ENCODE measurements around the gene THNSL1.

The THNSL1 gene

GRCh38 chr10:25061125-25061524 is 44.7 kb downstream of the THNSL1 start:
- DNase-seq (ENCODE audit: low spot score), result no peak

DNA sequence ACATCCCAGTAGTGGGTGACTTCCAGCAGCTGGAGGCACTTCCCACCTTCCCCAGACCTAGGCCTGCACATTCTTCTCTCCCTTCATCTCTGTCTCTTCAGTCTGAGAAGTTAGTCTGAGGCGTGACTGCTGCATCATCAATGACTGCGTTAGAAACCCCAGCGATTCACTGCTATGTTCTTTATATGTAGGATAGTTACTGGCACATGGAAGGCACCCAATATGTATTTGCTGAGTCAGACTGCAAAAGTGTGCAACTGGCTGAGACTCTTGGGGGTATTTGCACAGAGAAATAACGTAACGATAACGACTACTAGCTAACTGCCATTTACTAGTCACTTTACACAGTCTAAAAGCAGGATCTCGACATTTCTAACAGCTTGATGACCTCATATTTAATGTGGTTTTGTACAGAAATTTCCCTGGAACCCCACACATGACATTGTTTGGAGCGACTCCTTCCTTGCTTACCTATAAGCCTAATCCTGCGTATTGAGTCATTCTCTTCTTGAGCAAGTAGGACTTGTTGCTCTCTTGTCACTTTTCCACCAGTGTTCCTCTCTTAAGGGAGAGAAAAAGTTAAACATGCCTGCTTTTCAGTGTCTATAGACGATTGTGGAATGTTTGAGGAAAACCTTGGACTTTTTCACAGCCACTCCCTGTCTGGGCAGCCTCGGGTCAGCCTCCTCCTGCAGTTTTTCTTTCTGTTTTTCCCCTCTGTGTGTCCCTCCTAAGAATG is 45.5 kb downstream of the THNSL1 start:
- DNase-seq (ENCODE audit: low spot score), result no peak

GRCh38 chr10:25063157-25063556 is 46.7 kb downstream of the THNSL1 start:
- DNase-seq (ENCODE audit: low spot score), result no peak

DNA sequence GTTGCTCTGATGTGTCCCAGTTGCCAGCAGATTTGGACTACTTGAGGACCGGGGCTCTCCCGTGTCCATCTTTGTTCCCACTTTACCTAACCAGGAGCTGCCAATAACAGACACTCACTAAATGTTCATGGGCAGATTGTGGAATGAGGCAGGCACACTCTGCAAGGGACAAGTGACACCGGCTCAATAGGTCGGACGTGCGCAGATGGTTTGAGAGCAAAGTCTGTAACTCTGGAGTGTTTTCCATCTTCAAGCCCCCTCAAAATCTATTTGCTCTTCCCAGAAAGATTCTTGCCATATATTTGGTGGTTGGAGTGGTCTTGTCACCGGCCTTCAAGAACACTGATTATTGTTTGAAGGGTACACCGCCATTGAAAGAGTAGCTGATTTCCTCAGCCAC is 47.2 kb downstream of the THNSL1 start:
- no peak for DNase-seq (ENCODE audit: low spot score)

GRCh38 chr10:25064401-25064800 is 48.0 kb downstream of the THNSL1 start:
- DNase-seq (ENCODE audit: low spot score), result no peak

DNA sequence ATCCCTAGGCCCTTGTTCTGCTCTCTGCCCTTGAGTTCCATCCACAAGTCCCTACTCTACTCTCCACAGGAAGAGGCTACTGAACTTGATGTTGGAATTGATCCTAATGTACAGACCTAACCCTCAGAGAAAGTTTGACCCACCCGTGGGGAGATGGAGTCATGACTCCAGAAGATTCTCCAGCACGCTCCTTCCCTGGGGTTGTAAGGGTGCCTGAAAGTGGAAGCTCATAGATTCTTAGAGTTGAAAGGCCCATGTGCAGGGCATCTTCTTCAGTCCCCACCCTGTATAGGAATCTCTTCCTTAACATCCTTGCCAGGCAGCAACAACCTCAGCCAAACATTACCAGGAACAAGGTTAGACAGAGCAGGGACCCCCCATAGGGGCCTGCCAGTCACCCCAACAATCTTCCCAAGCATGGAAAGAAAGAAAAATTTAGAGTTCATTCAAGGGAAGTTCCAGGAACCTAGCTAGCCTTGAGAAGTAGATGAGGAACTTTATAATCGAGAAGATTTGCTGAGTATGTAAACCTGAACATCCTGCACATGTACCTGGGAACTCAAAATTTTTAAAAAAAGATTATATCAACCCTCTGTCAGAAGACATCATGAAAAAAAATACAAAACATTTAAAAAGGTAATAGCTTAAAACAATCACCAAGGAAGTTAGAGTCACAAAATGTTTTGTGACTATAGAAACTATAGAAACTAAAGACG is 49.5 kb downstream of the THNSL1 start:
- no peak for DNase-seq (ENCODE audit: low spot score)

DNA sequence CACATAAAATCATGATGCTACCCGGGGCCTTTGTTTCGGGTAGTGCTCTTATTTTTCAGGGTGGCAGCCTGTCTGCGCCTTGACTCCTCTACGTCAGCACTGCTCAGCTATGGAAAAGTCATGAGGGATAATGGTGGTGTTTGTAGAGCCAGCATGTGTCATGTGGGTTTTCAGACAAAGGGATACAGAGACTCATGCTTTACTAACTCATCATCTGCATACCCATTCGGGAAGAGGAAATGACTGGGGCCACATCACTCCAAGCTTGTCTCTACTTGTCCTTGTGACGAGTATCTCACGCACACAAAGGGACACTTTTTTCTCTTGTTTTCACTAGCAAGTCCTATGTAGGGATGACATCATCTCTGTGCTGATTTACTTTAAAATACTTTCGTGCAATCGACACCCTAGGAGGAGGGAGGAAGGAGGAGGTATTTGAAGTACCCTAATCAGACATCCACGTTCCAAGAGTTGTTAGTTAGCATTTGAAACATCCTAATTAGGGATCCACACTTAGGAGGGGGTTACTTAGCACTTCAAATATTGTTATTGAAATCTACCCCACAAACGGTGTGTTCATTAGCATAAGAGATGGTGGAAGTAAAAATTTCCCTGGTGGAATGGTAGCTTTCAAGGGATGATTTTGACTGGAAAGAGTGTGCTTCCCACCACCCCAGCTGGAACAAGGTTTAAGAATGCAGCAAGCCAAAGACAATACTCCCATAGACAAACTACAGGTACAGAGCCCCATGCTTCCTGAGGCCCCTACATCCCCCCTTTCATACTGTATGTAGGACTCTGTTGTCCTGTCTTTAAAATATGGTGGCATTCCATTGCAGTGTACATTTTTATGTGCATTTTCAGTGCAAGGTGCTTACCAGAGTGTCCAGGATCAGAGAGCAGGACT is 52.0 kb downstream of the THNSL1 start:
- DNase-seq (ENCODE audit: low spot score), result no peak

DNA sequence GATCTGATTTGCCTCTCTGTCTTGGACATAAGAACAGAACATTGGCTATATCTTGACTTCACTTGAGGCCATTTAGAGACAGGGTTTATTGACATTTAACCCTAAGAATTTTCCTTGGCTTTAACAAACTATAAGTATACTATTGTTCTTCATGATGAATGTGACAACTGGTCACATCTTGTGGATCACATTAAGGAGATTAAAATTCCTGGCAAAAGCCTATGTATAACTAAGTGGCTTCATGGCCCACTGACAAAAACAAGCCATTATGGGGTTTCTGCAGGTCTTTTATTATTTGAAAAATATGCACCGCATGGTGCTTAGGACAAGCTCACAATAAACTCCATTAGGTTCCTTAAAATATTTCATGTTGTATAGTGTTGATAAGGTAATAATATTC is 54.8 kb downstream of the THNSL1 start:
- DNase-seq (ENCODE audit: low spot score), result no peak

GRCh38 chr10:25072786-25073185 is 56.4 kb downstream of the THNSL1 start:
- DNase-seq (ENCODE audit: low spot score), result no peak

DNA sequence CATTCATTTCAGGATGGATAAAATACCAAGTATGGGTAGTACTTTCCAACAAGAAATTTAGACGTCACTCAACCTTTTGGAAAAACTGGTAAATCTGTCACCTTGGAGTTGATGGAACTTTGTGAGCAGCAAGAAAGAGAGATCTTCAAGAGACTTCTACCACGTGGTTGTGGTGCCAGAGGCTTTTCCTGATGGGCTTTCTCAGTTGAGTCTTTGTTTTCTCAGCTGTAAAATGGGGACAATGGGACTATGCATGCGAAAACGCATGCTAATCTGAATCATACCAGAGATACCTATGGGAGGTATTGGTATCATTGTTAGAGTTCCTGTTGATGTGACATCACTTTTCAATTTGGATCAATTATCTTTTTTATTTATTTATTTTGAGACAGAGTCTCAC is 59.4 kb downstream of the THNSL1 start:
- no peak for DNase-seq (ENCODE audit: low spot score)

All from HuH-7.5 (cell line).